RWPE2 (cell line): Measurements from ENCODE around the gene NPFFR2.
"Not testable (repeated sequence)": the region's sequence is repeated elsewhere in the genome, so short reads cannot be mapped to it uniquely, and the experiment has no call there.

Experiments used
- ATAC-seq: fragments of 200-7000 bp; cut with Tn5 transposase; 3 replicates; pipeline ENCODE4 v1.9.1; 2021; ENCODE audit warnings: low read depth
- DNase-seq: peaks from one replicate; pipeline ENCODE4 v3.0.0-alpha.2; 2020; ENCODE audit warnings: low spot score
- H3K27ac ChIP-seq: fragments of 450-650 bp; 2 replicates; pipeline ENCODE4 v1.5.1; 2017; ENCODE audit warnings: mild to moderate bottlenecking; ENCODE audit not compliant: poor library complexity, severe bottlenecking
- H3K27me3 ChIP-seq: fragments of 250-450 bp; sonication (Bioruptor Pico); 2 replicates; pipeline ENCODE4 v1.5.1; 2021; ENCODE audit warnings: mild to moderate bottlenecking, moderate library complexity; ENCODE audit not compliant: insufficient read depth, poor library complexity, severe bottlenecking
- H3K36me3 ChIP-seq: fragments of 250-450 bp; sonication (Bioruptor Pico); 2 replicates; pipeline ENCODE4 v1.5.1; 2020; ENCODE audit warnings: low read depth, mild to moderate bottlenecking, moderate library complexity
- H3K4me1 ChIP-seq: fragments of 250-450 bp; sonication (Bioruptor Pico); 2 replicates; pipeline ENCODE4 v1.5.1; 2021; ENCODE audit warnings: mild to moderate bottlenecking, moderate library complexity; ENCODE audit not compliant: insufficient read depth, poor library complexity, severe bottlenecking
- H3K4me3 ChIP-seq: fragments of 250-450 bp; sonication (Bioruptor Pico); 2 replicates; pipeline ENCODE4 v1.5.1; 2021; ENCODE audit warnings: mild to moderate bottlenecking, moderate library complexity; ENCODE audit not compliant: severe bottlenecking
- H3K9me3 ChIP-seq: fragments of 250-450 bp; sonication (Bioruptor Pico); 2 replicates; pipeline ENCODE4 v1.5.1; 2021; ENCODE audit warnings: mild to moderate bottlenecking, moderate library complexity; ENCODE audit not compliant: severe bottlenecking
- TF ChIP-seq, protein P1 (sequence below): fragments of 450-650 bp; IDR thresholded peaks from one replicate; pipeline ENCODE4 v1.5.1; 2017; ENCODE audit warnings: mild to moderate bottlenecking, moderate library complexity; ENCODE audit not compliant: poor library complexity, severe bottlenecking

NPFFR2 gene

DNA sequence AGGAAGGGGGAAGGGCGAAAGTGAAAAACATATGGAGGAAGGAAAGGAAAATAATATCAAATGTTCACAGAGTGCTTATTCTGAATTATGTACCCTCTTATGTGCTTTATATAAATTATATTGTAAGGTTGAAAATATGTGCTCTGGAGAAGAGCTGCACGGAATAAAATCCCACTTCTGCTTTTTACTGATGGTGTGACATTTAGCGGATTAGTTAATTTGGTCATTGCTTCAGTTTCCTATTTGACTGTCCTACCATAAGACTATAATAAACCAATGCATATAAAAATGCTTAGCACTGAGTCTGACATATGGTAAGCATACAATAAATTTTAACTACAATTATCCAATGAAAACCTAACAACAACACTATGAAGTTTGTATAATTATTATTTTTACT lies 86.2 kb downstream of the NPFFR2 start:
- no peaks in the 10 kb centered on the region for H3K36me3 ChIP-seq
- no peak for DNase-seq
- H3K4me1 ChIP-seq, result peaks cover 3% of the 10 kb centered on the region
- TF ChIP-seq, protein P1, sequence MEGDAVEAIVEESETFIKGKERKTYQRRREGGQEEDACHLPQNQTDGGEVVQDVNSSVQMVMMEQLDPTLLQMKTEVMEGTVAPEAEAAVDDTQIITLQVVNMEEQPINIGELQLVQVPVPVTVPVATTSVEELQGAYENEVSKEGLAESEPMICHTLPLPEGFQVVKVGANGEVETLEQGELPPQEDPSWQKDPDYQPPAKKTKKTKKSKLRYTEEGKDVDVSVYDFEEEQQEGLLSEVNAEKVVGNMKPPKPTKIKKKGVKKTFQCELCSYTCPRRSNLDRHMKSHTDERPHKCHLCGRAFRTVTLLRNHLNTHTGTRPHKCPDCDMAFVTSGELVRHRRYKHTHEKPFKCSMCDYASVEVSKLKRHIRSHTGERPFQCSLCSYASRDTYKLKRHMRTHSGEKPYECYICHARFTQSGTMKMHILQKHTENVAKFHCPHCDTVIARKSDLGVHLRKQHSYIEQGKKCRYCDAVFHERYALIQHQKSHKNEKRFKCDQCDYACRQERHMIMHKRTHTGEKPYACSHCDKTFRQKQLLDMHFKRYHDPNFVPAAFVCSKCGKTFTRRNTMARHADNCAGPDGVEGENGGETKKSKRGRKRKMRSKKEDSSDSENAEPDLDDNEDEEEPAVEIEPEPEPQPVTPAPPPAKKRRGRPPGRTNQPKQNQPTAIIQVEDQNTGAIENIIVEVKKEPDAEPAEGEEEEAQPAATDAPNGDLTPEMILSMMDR, result no peak
- H3K4me3 ChIP-seq, result no peak overlapping the region
- H3K9me3 ChIP-seq, result no peaks in the 10 kb centered on the region
- no peak overlapping the region for H3K27ac ChIP-seq
- no peak for ATAC-seq
- H3K27me3 ChIP-seq, result no peaks in the 10 kb centered on the region

DNA sequence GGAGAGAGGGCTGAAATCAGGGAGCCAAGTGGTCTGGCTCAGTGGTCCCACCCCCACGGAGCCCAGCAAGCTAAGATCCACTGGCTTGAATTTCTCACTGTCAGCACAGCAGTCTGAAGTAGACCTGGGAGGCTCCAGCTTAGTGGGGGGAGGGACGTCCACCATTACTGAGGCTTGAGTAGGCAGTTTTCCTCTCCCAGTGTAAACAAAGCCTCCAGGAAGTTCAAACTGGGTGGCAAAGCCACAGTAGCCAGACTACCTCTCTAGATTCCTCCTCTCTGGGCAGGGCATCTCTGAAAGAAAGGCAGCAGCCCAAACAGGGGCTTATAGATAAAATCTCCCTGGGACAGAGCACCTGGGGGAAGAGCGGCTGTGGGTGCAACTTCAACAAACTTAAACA lies 88.1 kb downstream of the NPFFR2 start:
- no peak overlapping the region for H3K27ac ChIP-seq
- DNase-seq (no peak), ATAC-seq (no peak)
- TF ChIP-seq, protein P1, result no peak
- no peaks in the 10 kb centered on the region for H3K9me3 ChIP-seq
- no peaks in the 10 kb centered on the region for H3K36me3 ChIP-seq
- no peaks in the 10 kb centered on the region for H3K27me3 ChIP-seq
- no peak overlapping the region for H3K4me3 ChIP-seq
- no peaks in the 10 kb centered on the region for H3K4me1 ChIP-seq

DNA sequence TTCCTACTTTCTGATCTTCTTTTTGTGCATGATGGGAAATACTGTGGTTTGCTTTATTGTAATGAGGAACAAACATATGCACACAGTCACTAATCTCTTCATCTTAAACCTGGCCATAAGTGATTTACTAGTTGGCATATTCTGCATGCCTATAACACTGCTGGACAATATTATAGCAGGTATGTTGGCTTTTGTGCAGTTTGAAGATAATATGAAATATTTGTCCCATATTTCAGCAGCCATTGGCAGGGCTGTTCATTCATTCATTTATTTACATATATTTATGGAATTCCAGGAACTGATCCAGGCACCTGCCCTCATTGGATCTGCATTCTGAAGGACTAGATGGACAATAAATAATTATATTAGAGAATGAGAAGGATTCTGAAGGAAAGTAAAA lies 96.9 kb downstream of the NPFFR2 start:
- Histone ChIP-seq H3K9me3 (no peaks in the 10 kb centered on the region), H3K4me3 (no peak overlapping the region), H3K4me1 (no peaks in the 10 kb centered on the region), H3K27ac (no peak overlapping the region), H3K27me3 (no peaks in the 10 kb centered on the region), H3K36me3 (no peaks in the 10 kb centered on the region)
- DNase-seq (no peak), ATAC-seq (no peak)
- TF ChIP-seq, protein P1, result no peak

DNA sequence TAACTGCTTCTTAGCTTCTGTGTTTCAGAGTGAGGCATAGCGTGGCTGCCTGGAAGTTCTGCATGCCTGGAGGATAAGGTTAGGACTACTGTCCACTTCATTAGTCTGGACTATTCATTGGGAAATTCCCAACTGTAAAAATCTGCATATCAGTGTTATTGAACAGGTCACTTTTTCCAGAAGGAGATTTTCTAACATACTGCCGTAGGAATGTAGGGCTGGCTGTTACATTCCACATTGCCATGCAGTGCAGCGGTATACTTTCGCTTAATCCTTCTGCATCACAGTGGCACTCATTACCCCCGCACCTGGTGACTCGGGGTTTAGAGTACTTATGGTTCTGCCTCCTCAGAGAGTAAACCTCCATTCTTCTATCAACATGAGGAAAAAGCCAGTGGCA lies 104.6 kb downstream of the NPFFR2 start:
- H3K27me3 ChIP-seq, result no peaks in the 10 kb centered on the region
- H3K4me1 ChIP-seq, result no peaks in the 10 kb centered on the region
- no peaks in the 10 kb centered on the region for H3K9me3 ChIP-seq
- no peak overlapping the region for H3K27ac ChIP-seq
- no peaks in the 10 kb centered on the region for H3K36me3 ChIP-seq
- no peak for ATAC-seq
- TF ChIP-seq, protein P1, result no peak
- no peak for DNase-seq
- H3K4me3 ChIP-seq, result no peak overlapping the region

DNA sequence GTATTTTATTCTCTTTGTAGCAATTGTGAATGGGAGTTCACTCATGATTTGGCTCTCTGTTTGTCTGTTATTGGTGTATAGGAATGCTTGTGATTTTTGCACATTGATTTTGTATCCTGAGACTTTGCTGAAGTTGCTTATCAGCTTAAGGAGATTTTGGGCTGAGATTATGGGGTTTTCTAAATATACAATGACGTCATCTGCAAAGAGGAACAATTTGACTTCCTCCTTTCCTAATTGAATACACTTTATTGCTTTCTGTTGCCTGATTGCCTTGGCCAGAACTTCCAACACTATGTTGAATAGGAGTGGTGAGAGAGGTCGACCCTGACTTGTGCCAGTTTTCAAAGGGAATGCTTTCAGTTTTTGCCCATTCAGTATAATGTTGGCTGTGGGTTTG lies 108.2 kb downstream of the NPFFR2 start:
- not testable (repeated sequence) for H3K4me3 ChIP-seq, H3K36me3 ChIP-seq, H3K4me1 ChIP-seq, H3K27me3 ChIP-seq, H3K27ac ChIP-seq, ATAC-seq, H3K9me3 ChIP-seq, DNase-seq
